Measurements from ENCODE around the gene PTTG1.

PTTG1 gene

DNA sequence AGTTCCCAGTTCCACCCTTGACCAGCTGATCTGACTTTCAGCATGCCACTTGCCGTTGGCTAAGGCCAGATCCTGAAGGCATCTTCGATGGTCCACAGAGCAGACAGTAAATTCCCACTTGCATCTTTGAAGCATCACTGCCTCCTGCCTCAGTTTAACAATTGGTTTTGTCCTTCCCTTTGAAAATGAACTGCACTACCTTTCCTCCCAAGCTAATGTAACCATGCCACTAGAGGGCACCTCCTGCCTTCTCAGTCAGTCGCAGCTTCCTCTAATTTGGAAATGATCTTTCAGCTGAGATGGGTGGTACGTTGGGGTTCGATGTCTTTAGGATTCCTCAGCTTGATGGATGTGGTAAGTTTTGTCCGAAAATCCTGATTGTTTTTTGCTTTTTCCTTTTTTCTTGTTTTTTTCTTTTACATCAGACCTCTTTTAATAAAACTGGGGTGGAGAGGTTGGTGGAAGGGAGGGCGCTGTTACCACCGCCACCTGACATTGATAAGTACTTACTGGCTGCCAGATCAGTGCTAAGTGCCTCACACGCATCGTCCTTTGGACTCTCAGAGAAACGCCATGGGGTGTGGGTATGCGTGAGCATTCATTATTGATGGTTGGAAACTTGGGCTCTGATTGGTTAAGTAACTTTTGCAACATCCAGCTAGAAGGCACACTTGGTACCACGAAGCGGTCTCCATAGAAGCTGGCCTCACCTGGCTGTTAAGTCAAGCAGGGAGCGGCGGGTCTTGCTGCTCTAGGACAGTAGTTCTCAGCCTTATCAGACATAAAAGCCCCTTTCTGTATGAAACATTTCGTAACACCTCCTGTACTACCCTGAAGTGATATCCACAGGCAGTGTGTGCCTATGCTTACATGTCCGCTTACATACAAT is 16.9 kb downstream of the PTTG1 start:
- Mint-ChIP-seq H3K27ac (peak overlapping the region; percentile 98), H3K27me3 (peaks cover 5% of the 10 kb centered on the region), H3K36me3 (ENCODE audit: low read depth) (no peaks in the 10 kb centered on the region), H3K4me1 (ENCODE audit: low read depth) (peaks cover 80% of the 10 kb centered on the region), H3K4me3 (peak overlapping the region; percentile 87), H3K9me3 (no peaks in the 10 kb centered on the region)

GRCh38 chr5:160439205-160439600 is 17.5 kb downstream of the PTTG1 start:
- peak overlapping the region; percentile 87 for H3K4me3 Mint-ChIP-seq
- peak overlapping the region; percentile 98 for H3K27ac Mint-ChIP-seq
- no peaks in the 10 kb centered on the region for H3K9me3 Mint-ChIP-seq
- H3K36me3 Mint-ChIP-seq (ENCODE audit: low read depth), result no peaks in the 10 kb centered on the region
- peaks cover 79% of the 10 kb centered on the region for H3K4me1 Mint-ChIP-seq (ENCODE audit: low read depth)
- peaks cover 5% of the 10 kb centered on the region for H3K27me3 Mint-ChIP-seq

DNA sequence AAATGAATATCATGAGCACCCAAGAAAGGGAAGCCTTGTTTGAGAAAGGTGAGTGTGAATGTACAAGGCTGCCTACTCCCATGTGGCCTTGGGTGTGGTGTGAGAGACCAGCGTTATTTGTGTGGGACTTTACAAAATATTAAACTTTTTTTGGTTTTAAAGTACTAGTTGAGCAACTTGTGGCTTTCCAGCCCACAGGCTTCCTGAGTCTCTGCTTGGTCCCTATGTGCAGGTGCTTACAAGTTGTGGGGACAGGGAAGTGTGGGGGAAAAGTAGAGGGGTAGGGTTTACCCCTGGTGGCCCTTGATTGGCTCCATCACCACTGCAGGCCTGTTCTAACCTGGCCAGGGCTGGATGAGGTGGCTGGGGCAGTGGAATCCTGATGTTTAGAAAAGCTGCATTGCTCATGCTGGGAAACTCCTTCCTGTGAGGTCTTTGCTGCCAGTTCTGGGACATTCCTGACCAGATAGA is 19.7 kb downstream of the PTTG1 start:
- Mint-ChIP-seq H3K27ac (peak overlapping the region; percentile 46), H3K4me1 (ENCODE audit: low read depth) (peaks cover 79% of the 10 kb centered on the region), H3K9me3 (no peaks in the 10 kb centered on the region), H3K36me3 (ENCODE audit: low read depth) (no peaks in the 10 kb centered on the region), H3K4me3 (no peak overlapping the region), H3K27me3 (no peaks in the 10 kb centered on the region)

DNA sequence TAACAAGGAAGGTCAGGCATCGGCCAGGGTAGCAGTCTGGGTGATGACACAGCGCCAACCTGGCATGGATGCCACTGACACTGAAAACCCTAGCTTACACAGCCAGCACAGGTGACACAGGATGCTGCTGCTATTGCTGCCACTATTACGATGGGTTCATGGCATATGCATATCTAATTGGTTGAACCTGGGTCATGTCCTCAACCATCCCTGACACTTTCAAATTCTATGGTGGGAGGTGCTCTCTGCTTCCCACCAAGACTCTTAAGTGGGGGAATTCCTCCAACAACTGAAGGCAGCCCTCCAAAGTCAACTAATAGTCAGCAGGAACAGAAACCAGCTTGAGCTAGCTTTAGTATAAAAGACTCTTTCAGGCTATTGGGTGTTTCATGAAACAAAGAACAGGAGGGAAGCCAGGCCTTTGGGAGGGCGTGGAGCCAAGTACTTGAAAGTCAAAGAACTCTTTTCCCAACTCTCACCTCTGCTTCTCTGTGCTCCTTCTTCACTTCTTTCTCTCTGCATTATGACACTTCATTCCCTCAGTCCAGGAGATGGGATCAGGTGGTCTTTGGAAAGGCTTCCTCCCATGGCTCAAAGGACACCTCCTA is 21.3 kb downstream of the PTTG1 start:
- no peaks in the 10 kb centered on the region for H3K27me3 Mint-ChIP-seq
- H3K36me3 Mint-ChIP-seq (ENCODE audit: low read depth), result no peaks in the 10 kb centered on the region
- H3K4me1 Mint-ChIP-seq (ENCODE audit: low read depth), result peaks cover 69% of the 10 kb centered on the region
- no peak overlapping the region for H3K27ac Mint-ChIP-seq
- no peaks in the 10 kb centered on the region for H3K9me3 Mint-ChIP-seq
- H3K4me3 Mint-ChIP-seq, result no peak overlapping the region

DNA sequence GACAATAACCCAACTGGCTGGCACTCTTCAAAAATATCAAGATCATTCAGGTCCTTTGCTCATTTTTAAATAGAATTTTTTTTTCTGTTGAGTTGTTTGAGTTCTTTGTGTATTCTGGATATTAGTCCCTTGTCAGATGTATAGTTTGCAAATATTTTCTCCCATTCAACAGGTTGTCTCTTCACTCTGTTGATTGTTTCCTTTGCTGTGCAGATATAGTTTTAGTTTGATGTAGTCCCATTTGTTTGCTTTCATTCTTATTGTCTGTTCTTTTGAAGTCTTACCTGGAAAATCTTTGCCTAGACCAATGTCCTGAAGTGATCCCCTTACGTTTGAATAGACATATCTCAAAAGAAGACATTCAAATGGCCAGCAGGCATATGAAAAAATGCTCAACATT is 22.8 kb downstream of the PTTG1 start:
- Mint-ChIP-seq H3K27ac (no peak overlapping the region), H3K4me1 (ENCODE audit: low read depth) (peaks cover 57% of the 10 kb centered on the region), H3K27me3 (no peaks in the 10 kb centered on the region), H3K36me3 (ENCODE audit: low read depth) (no peaks in the 10 kb centered on the region), H3K9me3 (no peaks in the 10 kb centered on the region), H3K4me3 (no peak overlapping the region)

- H3K27me3 Mint-ChIP-seq, result no peaks in the 10 kb centered on the region
- H3K4me1 Mint-ChIP-seq (ENCODE audit: low read depth), result peaks cover 53% of the 10 kb centered on the region
- H3K9me3 Mint-ChIP-seq, result no peaks in the 10 kb centered on the region
- H3K4me3 Mint-ChIP-seq, result no peak overlapping the region
- H3K36me3 Mint-ChIP-seq (ENCODE audit: low read depth), result no peaks in the 10 kb centered on the region
- H3K27ac Mint-ChIP-seq, result no peak overlapping the region
These were observed 23.5 kb downstream of the PTTG1 start for GRCh38 chr5:160445132-160445531.

DNA sequence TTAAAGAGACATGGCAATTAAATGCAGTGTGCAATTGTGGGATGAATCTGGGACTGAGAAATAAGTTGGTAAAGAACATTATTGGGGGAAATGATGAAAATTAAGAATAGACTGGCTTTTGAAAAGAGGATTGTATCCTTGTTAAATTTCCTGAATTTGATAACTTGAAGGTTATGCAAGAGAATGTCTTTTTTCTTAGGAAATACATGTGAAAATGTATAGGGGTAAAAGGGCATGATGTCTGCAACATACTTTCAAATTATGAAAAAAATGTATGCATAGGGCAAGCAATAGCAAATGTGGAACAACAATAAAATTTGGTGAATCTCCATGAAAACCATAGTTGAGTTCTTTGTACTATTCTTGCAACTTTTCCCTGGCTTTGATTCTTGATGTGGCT is 24.1 kb downstream of the PTTG1 start:
- Mint-ChIP-seq H3K27ac (no peak overlapping the region), H3K36me3 (ENCODE audit: low read depth) (no peaks in the 10 kb centered on the region), H3K9me3 (no peaks in the 10 kb centered on the region), H3K4me1 (ENCODE audit: low read depth) (peaks cover 52% of the 10 kb centered on the region), H3K4me3 (no peak overlapping the region), H3K27me3 (no peaks in the 10 kb centered on the region)

- H3K9me3 Mint-ChIP-seq, result no peaks in the 10 kb centered on the region
- H3K27me3 Mint-ChIP-seq, result no peaks in the 10 kb centered on the region
- H3K36me3 Mint-ChIP-seq (ENCODE audit: low read depth), result no peaks in the 10 kb centered on the region
- H3K4me3 Mint-ChIP-seq, result no peak overlapping the region
- peaks cover 32% of the 10 kb centered on the region for H3K4me1 Mint-ChIP-seq (ENCODE audit: low read depth)
- no peak overlapping the region for H3K27ac Mint-ChIP-seq
These were observed 27.2 kb downstream of the PTTG1 start for GRCh38 chr5:160448886-160449285.

- H3K27ac Mint-ChIP-seq, result no peak overlapping the region
These were observed 27.8 kb downstream of the PTTG1 start for GRCh38 chr5:160449458-160449857.

DNA sequence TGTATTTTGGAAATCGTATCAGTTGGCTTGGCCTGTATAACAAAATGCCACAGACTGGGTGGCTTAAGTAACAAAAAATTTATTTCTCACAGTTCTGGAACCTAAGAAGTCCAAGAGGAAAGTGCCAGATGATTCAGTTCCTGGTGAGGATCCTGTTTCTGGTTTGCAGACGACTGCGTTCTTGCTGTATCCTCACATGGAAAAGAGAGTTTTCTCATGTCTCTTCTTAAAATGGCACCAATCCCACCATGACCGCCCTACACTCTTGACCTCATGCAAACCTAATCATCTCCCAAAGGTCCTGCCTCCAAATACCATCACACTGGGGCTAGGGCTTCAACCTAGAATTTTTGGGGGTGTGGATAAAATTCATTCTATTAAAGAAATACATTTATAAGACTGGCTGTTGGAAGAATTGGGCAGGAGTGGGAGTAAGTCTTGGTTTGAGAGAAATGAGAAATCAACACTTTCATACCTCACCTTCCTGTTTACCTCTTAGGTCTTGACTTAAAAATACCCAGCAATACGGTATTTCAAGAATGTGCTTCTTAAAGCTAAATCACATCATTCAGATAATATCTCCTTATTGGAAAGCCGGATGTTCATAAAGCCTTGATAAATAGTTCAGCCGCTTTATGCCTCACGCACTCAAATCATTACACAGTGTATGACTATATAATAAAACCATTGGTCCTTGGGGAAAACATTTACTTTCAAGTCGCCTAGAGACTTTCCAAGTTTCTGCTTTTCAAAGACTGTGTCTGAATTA is 28.7 kb downstream of the PTTG1 start:
- no peaks in the 10 kb centered on the region for H3K36me3 Mint-ChIP-seq (ENCODE audit: low read depth)
- no peak overlapping the region for H3K27ac Mint-ChIP-seq
- no peaks in the 10 kb centered on the region for H3K9me3 Mint-ChIP-seq
- peaks cover 3% of the 10 kb centered on the region for H3K27me3 Mint-ChIP-seq
- no peak overlapping the region for H3K4me3 Mint-ChIP-seq
- peaks cover 23% of the 10 kb centered on the region for H3K4me1 Mint-ChIP-seq (ENCODE audit: low read depth)

More at GRCh38 chr5:160449458-160449857, 27.8 kb downstream of the PTTG1 start:
- no peaks in the 10 kb centered on the region for H3K27me3 Mint-ChIP-seq
- H3K4me3 Mint-ChIP-seq, result no peak overlapping the region
- H3K4me1 Mint-ChIP-seq (ENCODE audit: low read depth), result peaks cover 29% of the 10 kb centered on the region
- H3K9me3 Mint-ChIP-seq, result no peaks in the 10 kb centered on the region
- no peaks in the 10 kb centered on the region for H3K36me3 Mint-ChIP-seq (ENCODE audit: low read depth)

- Mint-ChIP-seq H3K4me1 (ENCODE audit: low read depth) (peaks cover 28% of the 10 kb centered on the region), H3K4me3 (no peak overlapping the region), H3K9me3 (no peaks in the 10 kb centered on the region), H3K36me3 (ENCODE audit: low read depth) (no peaks in the 10 kb centered on the region), H3K27ac (no peak overlapping the region), H3K27me3 (peaks cover 6% of the 10 kb centered on the region)
These were observed 29.6 kb downstream of the PTTG1 start for GRCh38 chr5:160451281-160451680.

- Mint-ChIP-seq H3K27ac (no peak overlapping the region), H3K27me3 (peaks cover 6% of the 10 kb centered on the region), H3K4me3 (no peak overlapping the region), H3K4me1 (ENCODE audit: low read depth) (peaks cover 34% of the 10 kb centered on the region), H3K9me3 (no peaks in the 10 kb centered on the region), H3K36me3 (ENCODE audit: low read depth) (no peaks in the 10 kb centered on the region)
These were observed 30.4 kb downstream of the PTTG1 start for GRCh38 chr5:160452036-160452435.

DNA sequence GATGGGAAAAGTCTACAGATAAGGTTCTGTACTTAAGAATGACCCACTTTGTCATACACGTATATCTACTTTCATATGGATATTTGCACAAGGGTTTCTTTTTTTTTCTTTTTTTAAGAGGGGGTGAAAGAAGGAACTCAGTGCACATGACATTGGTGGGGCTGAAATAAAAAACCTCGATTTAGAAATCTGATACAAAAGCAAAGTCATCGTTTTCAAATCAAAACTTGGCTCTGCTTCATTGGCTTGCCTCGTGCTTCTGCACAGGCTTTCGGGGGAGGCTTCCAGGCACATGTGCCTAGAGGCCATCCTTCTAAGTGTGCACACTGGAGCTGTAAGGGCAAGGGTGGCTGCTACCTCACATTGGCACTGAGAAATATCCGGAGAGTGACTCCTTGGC is 31.1 kb downstream of the PTTG1 start:
- no peaks in the 10 kb centered on the region for H3K9me3 Mint-ChIP-seq
- H3K27me3 Mint-ChIP-seq, result peaks cover 6% of the 10 kb centered on the region
- H3K36me3 Mint-ChIP-seq (ENCODE audit: low read depth), result no peaks in the 10 kb centered on the region
- no peak overlapping the region for H3K27ac Mint-ChIP-seq
- H3K4me3 Mint-ChIP-seq, result no peak overlapping the region
- H3K4me1 Mint-ChIP-seq (ENCODE audit: low read depth), result peaks cover 34% of the 10 kb centered on the region

DNA sequence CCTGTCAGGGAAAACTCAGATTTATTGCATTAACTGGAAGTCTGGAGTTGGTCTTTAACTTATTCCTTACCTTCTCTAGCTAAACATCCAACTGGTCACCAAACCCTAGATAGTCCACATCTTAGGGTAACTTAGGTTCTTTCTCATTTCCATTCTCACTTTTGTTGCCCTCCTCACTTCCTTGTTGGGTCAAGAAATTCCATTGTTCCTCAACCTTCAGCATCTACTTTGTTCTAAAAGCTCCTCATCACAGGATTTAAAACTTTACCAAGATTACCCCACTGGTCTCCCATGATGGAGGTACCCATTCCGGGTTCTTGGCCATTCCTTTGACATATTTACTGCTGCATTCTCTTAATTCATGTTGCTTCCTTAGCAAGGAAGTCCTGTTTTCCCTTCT is 32.1 kb downstream of the PTTG1 start:
- Mint-ChIP-seq H3K4me1 (ENCODE audit: low read depth) (peaks cover 40% of the 10 kb centered on the region), H3K36me3 (ENCODE audit: low read depth) (no peaks in the 10 kb centered on the region), H3K4me3 (no peak overlapping the region), H3K27ac (no peak overlapping the region), H3K27me3 (peaks cover 6% of the 10 kb centered on the region), H3K9me3 (no peaks in the 10 kb centered on the region)

GRCh38 chr5:160455600-160455999 is 33.9 kb downstream of the PTTG1 start:
- Mint-ChIP-seq H3K4me1 (ENCODE audit: low read depth) (peaks cover 49% of the 10 kb centered on the region), H3K27ac (peak overlapping the region; percentile 41), H3K36me3 (ENCODE audit: low read depth) (no peaks in the 10 kb centered on the region), H3K9me3 (no peaks in the 10 kb centered on the region), H3K27me3 (peaks cover 6% of the 10 kb centered on the region), H3K4me3 (no peak overlapping the region)

Data from stimulated activated naive CD8-positive, alpha-beta T cell treated with anti-CD3 and anti-CD28 coated beads, Interleukin-15, Interleukin-2, amounts not matched to agents 100 ng/mL and 50 ng/mL, for 24 hours (primary cell).